GM21576 (cell line): ENCODE results near the gene C16orf54.
A peak's percentile ranks its signal among the peaks of the same experiment; 100 is the strongest.
"Not testable (repeated sequence)": the region's sequence is repeated elsewhere in the genome, so short reads cannot be mapped to it uniquely, and the experiment has no call there.

Experiments used
- ATAC-seq: cut with Tn5 transposase; IDR thresholded peaks from one replicate; pipeline ENCODE4 v1.9.1; 2021; ENCODE audit warnings: mild to moderate bottlenecking, moderate library complexity; ENCODE audit not compliant: unreplicated experiment

The C16orf54 gene

GRCh38 chr16:29743475-29743826 is 2.3 kb downstream of the C16orf54 start:
- ATAC-seq: no peak

- ATAC-seq: no peak
Measured at GRCh38 chr16:29742683-29743275, 3.0 kb downstream of the C16orf54 start.

GRCh38 chr16:29740630-29741015 is 5.2 kb downstream of the C16orf54 start:
- ATAC-seq: not testable (repeated sequence)

- ATAC-seq: not testable (repeated sequence)
Measured at GRCh38 chr16:29739927-29740629, 5.7 kb downstream of the C16orf54 start.

GRCh38 chr16:29738514-29738913 is 7.3 kb downstream of the C16orf54 start:
- ATAC-seq: peak; percentile 80

- no peak for ATAC-seq
Measured at GRCh38 chr16:29737713-29738112, 8.1 kb downstream of the C16orf54 start.

GRCh38 chr16:29736764-29737163 is 9.0 kb downstream of the C16orf54 start:
- no peak for ATAC-seq

- ATAC-seq: no peak
Measured at GRCh38 chr16:29736112-29736511, 9.7 kb downstream of the C16orf54 start.

GRCh38 chr16:29734786-29735185 is 11.0 kb downstream of the C16orf54 start:
- no peak for ATAC-seq

- ATAC-seq: peak; percentile 57
Measured at GRCh38 chr16:29731768-29732601, 13.8 kb downstream of the C16orf54 start.

GRCh38 chr16:29730649-29731048 is 15.1 kb downstream of the C16orf54 start:
- no peak for ATAC-seq

- no peak for ATAC-seq
Measured at GRCh38 chr16:29729116-29729521, 16.7 kb downstream of the C16orf54 start.

- no peak for ATAC-seq
Measured at GRCh38 chr16:29727452-29727851, 18.3 kb downstream of the C16orf54 start.

- no peak for ATAC-seq
Measured at GRCh38 chr16:29726845-29727377, 18.9 kb downstream of the C16orf54 start.

- ATAC-seq: not testable (repeated sequence)
Measured at GRCh38 chr16:29721167-29721879, 24.5 kb downstream of the C16orf54 start.

GRCh38 chr16:29720703-29721102 is 25.1 kb downstream of the C16orf54 start:
- no peak for ATAC-seq

- ATAC-seq: no peak
Measured at GRCh38 chr16:29719063-29719462, 26.7 kb downstream of the C16orf54 start.

- ATAC-seq: no peak
Measured at GRCh38 chr16:29717113-29717512, 28.7 kb downstream of the C16orf54 start.

GRCh38 chr16:29714972-29715371 is 30.8 kb downstream of the C16orf54 start:
- no peak for ATAC-seq

GRCh38 chr16:29714396-29714795 is 31.4 kb downstream of the C16orf54 start:
- no peak for ATAC-seq

- ATAC-seq: no peak
Measured at GRCh38 chr16:29712809-29713208, 33.0 kb downstream of the C16orf54 start.
